Panc1 (cell line): ENCODE data around the gene KLHL26. TPM values are rescaled to one million over a fixed set of nuclear protein-coding genes. Genes with fewer than 3 reads are reported as not detected.

Source experiments
- ATAC-seq: fragments of 200-7000 bp; cut with Tn5 transposase; 2 replicates; pipeline ENCODE4 v1.9.1; 2020; ENCODE audit warnings: mild to moderate bottlenecking, moderate library complexity
- BruUV-seq: library from RNA; stranded (reverse); fragments of 400-500 nt; replicated peaks from 2 replicates; lab custom pipeline; 2021; lab: Mats Ljungman, UMichigan
- CTCF ChIA-PET: fragments of 300-600 bp; sonication (Branson Sonifier 250); formaldehyde crosslinking; loops from one replicate; lab custom pipeline; 2022; ENCODE audit warnings: antibody characterized with exemption; lab: Charles Lee
- POLR2A ChIA-PET: fragments of 300-600 bp; sonication (Branson Sonifier 250); formaldehyde crosslinking; loops from one replicate; lab custom pipeline; 2022; ENCODE audit warnings: antibody characterized with exemption; lab: Charles Lee
- DNase-seq: peaks from one replicate; pipeline ENCODE4 v3.0.0-alpha.2; 2010; ENCODE audit warnings: low read depth, low spot score
- H3K27ac ChIP-seq: 2 replicates; pipeline ENCODE4 v1.5.1; 2011; ENCODE audit warnings: mild to moderate bottlenecking, low read length, inconsistent platforms
- H3K27me3 ChIP-seq: fragments of 200-500 bp; sonication (Bioruptor generic); 2 replicates; pipeline ENCODE4 v1.6.0; 2014; ENCODE audit warnings: low read length, inconsistent platforms; ENCODE audit not compliant: control insufficient read depth, insufficient read depth
- H3K36me3 ChIP-seq: fragments of 200-500 bp; sonication (Bioruptor generic); 2 replicates; pipeline ENCODE4 v1.5.1; 2014; ENCODE audit warnings: inconsistent platforms, mild to moderate bottlenecking, low read length, moderate library complexity; ENCODE audit not compliant: control insufficient read depth, insufficient read depth
- H3K4me1 ChIP-seq: 2 replicates; pipeline ENCODE4 v1.5.1; 2011; ENCODE audit warnings: inconsistent platforms, mild to moderate bottlenecking, low read length, moderate library complexity; ENCODE audit not compliant: control insufficient read depth, insufficient read depth
- H3K4me3 ChIP-seq, 2 experiments: 2 replicates each; pipeline ENCODE4 v1.5.1; 2011 to 2012; ENCODE audit warnings: low read depth in 2 of 2, low read length in 2 of 2, mild to moderate bottlenecking in 2 of 2, inconsistent platforms in 1 of 2, moderate library complexity in 1 of 2
- H3K9me3 ChIP-seq: fragments of 200-500 bp; sonication (Bioruptor generic); 2 replicates; pipeline ENCODE4 v1.5.1; 2014; ENCODE audit warnings: low read depth, mild to moderate bottlenecking, inconsistent platforms, low read length, moderate library complexity; ENCODE audit not compliant: control insufficient read depth, insufficient read depth
- CTCF ChIP-seq: fragments of 450-650 bp; IDR thresholded peaks from 2 replicates; pipeline ENCODE4 v1.5.1; 2017; ENCODE audit warnings: mild to moderate bottlenecking
- POLR2AphosphoS5 ChIP-seq: IDR thresholded peaks from 2 replicates; pipeline ENCODE4 v1.6.1; 2012; ENCODE audit warnings: mild to moderate bottlenecking, low read depth, low read length, moderate library complexity
- REST ChIP-seq, 2 experiments: IDR thresholded peaks; 2 replicates each; pipeline ENCODE4 v1.6.1; 2011 to 2012; ENCODE audit warnings: low read depth in 2 of 2, control low read depth in 1 of 2, low read length in 1 of 2, mild to moderate bottlenecking in 1 of 2, moderate library complexity in 1 of 2; ENCODE audit not compliant: insufficient read depth in 1 of 2
- SIN3A ChIP-seq: IDR thresholded peaks from 2 replicates; pipeline ENCODE4 v1.6.1; 2012; ENCODE audit warnings: low read depth, mild to moderate bottlenecking, low read length, moderate library complexity, borderline replicate concordance; ENCODE audit not compliant: insufficient read depth
- TCF7L2 ChIP-seq: IDR thresholded peaks from 2 replicates; pipeline ENCODE4 v1.6.1; 2011; ENCODE audit warnings: mild to moderate bottlenecking, low read depth, low read length, inconsistent platforms
- in situ Hi-C: cut with HindIII; loops from 2 replicates; pipeline ENCODE4 v1.10.0; 2016; ENCODE audit warnings: low sequenced_read_pairs, low pct_unique_long_range_greater_than_20kb
- intact Hi-C: fragments of 100-400 bp; cut with micrococcal nuclease; formaldehyde crosslinking; loops from one replicate; pipeline ENCODE4 v1.10.0; 2022; ENCODE audit not compliant: unreplicated experiment
- total RNA-seq: library from RNA; stranded (reverse); gene quantifications from one replicate; pipeline ENCODE4 v1.2.1, GENCODE V29; 2021; ENCODE audit not compliant: unreplicated experiment

The KLHL26 gene
- total RNA-seq, 1 experiment from 2014 or later = 4.4 TPM

- Histone ChIP-seq H3K27ac (no peak overlapping the region), H3K4me3 (peak overlapping the region; percentile 29 to 41; a peak in 2 of 4 replicates), H3K36me3 (no peaks in the 10 kb centered on the region; the same call in 1 of the 2 replicates), H3K4me1 (no peaks in the 10 kb centered on the region), H3K27me3 (no peaks in the 10 kb centered on the region), H3K9me3 (no peaks in the 10 kb centered on the region)
- DNase-seq (no peak), ATAC-seq (no peak)
- intact Hi-C loops = loop anchor here (5.0 to 10.0 kb wide), 2 partner anchors 81 to 254 kb away; no protein-coding TSS in a partner anchor
- ChIA-PET POLR2A (interaction anchor here (0.6 to 0.7 kb wide), 2 partner anchors 24 to 130 kb away, joined by 3 to 8 read pairs; no protein-coding TSS in a partner anchor), CTCF (interaction anchor here (0.6 to 1.1 kb wide), 4 partner anchors 49 to 253 kb away, joined by 3 to 12 read pairs (median 4); no protein-coding TSS in a partner anchor)
- BruUV-seq = no TSS peak
- no peak for TF ChIP-seq POLR2AphosphoS5
- no peak for TF ChIP-seq SIN3A
- no peak for TF ChIP-seq TCF7L2
- no peak for TF ChIP-seq REST (IDR thresholded peaks at IDR 0.05; ENCODE audit: insufficient read depth in 1 of 2, low read depth in 2 of 2, low read length in 1 of 2)
- no peak for TF ChIP-seq CTCF
- in situ Hi-C loops = no loop called here
Observed at GRCh38 chr19:18593367-18594095, 43.3 kb upstream of the KLHL26 start.

- in situ Hi-C loops = no loop called here
- peak; percentile 48 for ATAC-seq
- Histone ChIP-seq H3K4me3 (peak overlapping the region; percentile 29 to 41), H3K4me1 (no peaks in the 10 kb centered on the region), H3K27ac (no peak overlapping the region), H3K27me3 (no peaks in the 10 kb centered on the region), H3K9me3 (no peaks in the 10 kb centered on the region), H3K36me3 (no peaks in the 10 kb centered on the region; the same call in 1 of the 2 replicates)
- BruUV-seq = no TSS peak
- no peak for DNase-seq
- CTCF ChIA-PET = interaction anchor here (0.6 to 1.1 kb wide), 3 partner anchors 82 to 253 kb away, joined by 3 to 12 read pairs (median 4); no protein-coding TSS in a partner anchor
- POLR2A ChIA-PET = interaction anchor here (0.6 to 0.7 kb wide), 2 partner anchors 25 to 131 kb away, joined by 3 to 8 read pairs; no protein-coding TSS in a partner anchor
- peak; percentile 93 for TF ChIP-seq CTCF
- TF ChIP-seq POLR2AphosphoS5 = peak; percentile 9; the same call in 1 of the 2 replicates
- 0 out of 4 replicates have a peak, but pooled peaks of 1 of the 2 experiments have one; percentile 35 for TF ChIP-seq REST (IDR thresholded peaks at IDR 0.05; ENCODE audit: insufficient read depth in 1 of 2, low read depth in 2 of 2, low read length in 1 of 2)
- no peak for TF ChIP-seq SIN3A
- no peak for TF ChIP-seq TCF7L2
- intact Hi-C loops = loop anchor here (5.0 to 10.0 kb wide), 2 partner anchors 81 to 253 kb away; no protein-coding TSS in a partner anchor
Observed at GRCh38 chr19:18594096-18594823, 42.6 kb upstream of the KLHL26 start.
